ENCODE data around the gene TNFAIP2.

GRCh38 chr14:103118663-103119404, 4.4 kb upstream of the TNFAIP2 start:
- TF ChIP-seq CTCF (IDR thresholded peaks at IDR 0.05) (no peak), POLR2A (IDR thresholded peaks at IDR 0.05) (no peak)

Data from testis (tissue), 2 donors.